T-helper 2 cell treated with Interferon-gamma antibody and Interleukin-4, amounts not matched to agents 5 μg/mL and 100 μg/mL, for 36 hours (primary cell): ENCODE results near the gene DTD1.
A peak's percentile ranks its signal among the peaks of the same experiment; 100 is the strongest.

Source experiments
- DNase-seq: peaks from one replicate; pipeline ENCODE4 v3.0.0; 2021; ENCODE audit warnings: low spot score
- H3K27ac Mint-ChIP-seq: one replicate; pipeline ENCODE4 v1.8.0; 2021; ENCODE audit warnings: mild to moderate bottlenecking, mixed read lengths
- H3K27me3 Mint-ChIP-seq: one replicate; pipeline ENCODE4 v1.8.0; 2021; ENCODE audit warnings: low read depth, mixed read lengths
- H3K36me3 Mint-ChIP-seq: one replicate; pipeline ENCODE4 v1.8.0; 2021; ENCODE audit warnings: low read depth, mixed read lengths
- H3K4me1 Mint-ChIP-seq: one replicate; pipeline ENCODE4 v1.8.0; 2021; ENCODE audit warnings: low read depth, mixed read lengths
- H3K4me3 Mint-ChIP-seq: one replicate; pipeline ENCODE4 v1.8.0; 2022; ENCODE audit warnings: mild to moderate bottlenecking, moderate library complexity, mixed read lengths
- H3K9me3 Mint-ChIP-seq: one replicate; pipeline ENCODE4 v1.8.0; 2021; ENCODE audit warnings: mixed read lengths

Gene DTD1

DNA sequence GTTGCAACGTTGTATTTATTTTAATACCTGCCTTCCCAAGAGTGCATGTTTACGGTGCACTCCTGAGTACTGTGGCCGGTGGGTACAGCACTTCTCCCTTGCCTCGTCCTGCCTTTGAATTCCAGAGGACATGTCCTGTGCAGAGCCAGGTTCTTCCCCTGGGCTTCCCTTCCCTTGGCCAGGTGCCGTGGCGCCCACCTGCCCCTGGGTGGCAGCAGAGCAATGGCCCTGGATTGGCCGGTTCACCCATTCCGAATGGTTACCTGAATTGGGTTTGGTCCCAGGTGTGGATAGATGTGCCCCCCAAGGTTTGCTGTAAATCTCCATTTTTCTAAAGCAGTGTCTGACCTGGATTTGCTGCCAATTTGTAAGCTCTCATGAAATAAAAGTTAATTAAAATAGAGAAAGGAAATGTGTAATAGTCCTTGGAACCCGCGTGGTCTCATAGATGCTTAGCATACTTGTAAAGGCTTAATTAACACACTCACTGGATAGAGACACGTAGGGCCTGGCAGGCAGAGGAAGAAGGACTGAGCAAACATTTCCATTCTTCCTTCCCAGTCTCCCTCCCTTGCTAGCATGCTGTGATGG, 40.6 kb downstream of the DTD1 start:
- no peaks in the 10 kb centered on the region for H3K27me3 Mint-ChIP-seq
- H3K9me3 Mint-ChIP-seq: no peaks in the 10 kb centered on the region
- no peak for DNase-seq
- no peak overlapping the region for H3K4me3 Mint-ChIP-seq
- H3K27ac Mint-ChIP-seq: no peak overlapping the region
- H3K4me1 Mint-ChIP-seq: no peaks in the 10 kb centered on the region
- no peaks in the 10 kb centered on the region for H3K36me3 Mint-ChIP-seq

DNA sequence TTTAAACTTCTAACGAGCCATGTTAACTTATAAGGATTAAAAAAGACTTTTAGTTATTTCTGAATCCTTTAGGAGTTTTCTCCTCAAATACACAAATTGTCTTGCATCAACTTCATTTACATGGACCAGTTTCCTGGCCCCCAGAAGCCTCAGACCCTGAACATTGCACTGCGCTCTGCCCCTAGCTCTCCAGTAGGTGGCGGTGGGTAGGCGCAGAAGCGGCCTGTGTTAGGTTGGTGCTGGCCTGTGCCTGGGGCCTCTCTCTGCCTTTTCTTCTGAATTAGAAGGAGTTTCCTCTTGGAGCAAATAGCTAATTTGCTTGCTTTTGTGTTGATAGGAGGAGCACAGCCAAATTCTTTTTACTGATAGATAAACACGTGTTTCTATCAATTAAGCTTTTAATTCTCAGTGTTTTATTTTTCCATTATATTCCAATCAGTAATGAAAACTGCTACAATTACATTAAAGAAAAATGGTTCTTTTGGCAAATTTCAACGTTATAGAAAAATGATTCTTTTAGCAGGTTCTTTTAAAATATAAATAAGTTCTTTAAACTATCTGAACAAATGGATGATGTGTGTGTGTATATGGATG, 44.4 kb downstream of the DTD1 start:
- Mint-ChIP-seq H3K4me1 (no peaks in the 10 kb centered on the region), H3K4me3 (no peak overlapping the region), H3K27me3 (no peaks in the 10 kb centered on the region), H3K36me3 (no peaks in the 10 kb centered on the region), H3K9me3 (no peaks in the 10 kb centered on the region), H3K27ac (no peak overlapping the region)
- DNase-seq: peak; percentile 23

DNA sequence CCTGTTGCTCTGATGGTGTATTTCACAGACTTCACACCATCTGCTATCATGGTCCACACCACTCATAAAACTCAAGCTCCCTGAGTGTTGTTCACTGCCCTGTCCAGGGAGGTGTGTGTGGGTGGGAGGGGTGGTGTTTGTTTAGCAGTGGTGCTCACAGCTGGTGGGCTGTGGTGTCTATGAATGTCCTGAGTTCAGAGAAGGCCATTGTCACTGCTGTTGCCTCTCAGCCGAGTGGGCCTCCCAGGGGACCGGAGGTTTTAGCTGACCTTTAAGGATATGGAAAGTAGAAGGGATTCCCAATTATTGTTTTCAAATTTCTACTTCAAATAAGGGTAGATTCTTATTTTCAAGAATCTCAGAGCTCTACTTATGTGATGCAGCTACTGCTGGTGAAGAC, 45.6 kb downstream of the DTD1 start:
- no peaks in the 10 kb centered on the region for H3K9me3 Mint-ChIP-seq
- H3K4me3 Mint-ChIP-seq: no peak overlapping the region
- no peak for DNase-seq
- H3K27me3 Mint-ChIP-seq: no peaks in the 10 kb centered on the region
- H3K36me3 Mint-ChIP-seq: no peaks in the 10 kb centered on the region
- H3K4me1 Mint-ChIP-seq: no peaks in the 10 kb centered on the region
- no peak overlapping the region for H3K27ac Mint-ChIP-seq

DNA sequence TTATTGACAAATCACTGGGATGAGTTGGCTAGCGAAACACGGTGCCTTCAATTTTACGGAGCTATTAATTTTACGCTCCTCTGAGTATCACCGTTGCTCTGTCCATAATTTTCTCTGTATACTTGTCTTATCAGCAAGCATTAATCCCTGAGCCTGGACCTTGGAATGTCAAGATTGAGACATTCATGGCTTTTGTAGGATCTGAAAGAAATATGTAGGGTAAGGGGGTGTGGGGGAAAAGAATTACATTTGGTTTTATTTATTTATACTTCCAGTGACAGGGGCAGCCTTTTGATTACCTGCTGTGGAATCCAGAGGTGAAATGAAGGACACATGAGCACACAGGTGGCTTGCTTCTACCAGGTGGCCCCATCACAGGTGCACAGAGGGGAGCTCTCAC, 46.6 kb downstream of the DTD1 start:
- Mint-ChIP-seq H3K4me3 (no peak overlapping the region), H3K36me3 (no peaks in the 10 kb centered on the region), H3K9me3 (no peaks in the 10 kb centered on the region), H3K27ac (no peak overlapping the region), H3K4me1 (no peaks in the 10 kb centered on the region), H3K27me3 (no peaks in the 10 kb centered on the region)
- no peak for DNase-seq

DNA sequence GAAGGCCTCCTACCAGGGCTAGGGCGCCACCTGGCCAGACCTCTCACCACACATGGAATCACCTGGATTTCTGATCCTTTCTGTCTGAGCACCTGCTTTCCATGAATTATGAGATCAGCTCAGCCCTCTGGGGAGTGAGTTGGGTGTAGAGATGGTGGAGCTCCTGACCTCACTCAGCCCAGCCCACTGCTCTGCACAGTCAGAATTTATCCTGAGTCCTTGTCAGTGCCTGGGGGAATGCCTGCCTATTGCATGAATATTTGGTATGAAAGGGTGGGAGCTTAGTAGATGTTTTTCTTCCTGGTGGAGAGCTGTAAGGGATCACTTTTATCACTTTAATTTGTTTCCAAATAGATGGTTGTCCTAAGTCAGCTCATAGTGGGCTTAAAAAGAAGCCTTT, 47.5 kb downstream of the DTD1 start:
- Mint-ChIP-seq H3K27me3 (no peaks in the 10 kb centered on the region), H3K9me3 (no peaks in the 10 kb centered on the region), H3K4me3 (no peak overlapping the region), H3K27ac (no peak overlapping the region), H3K4me1 (no peaks in the 10 kb centered on the region), H3K36me3 (no peaks in the 10 kb centered on the region)
- DNase-seq: no peak

DNA sequence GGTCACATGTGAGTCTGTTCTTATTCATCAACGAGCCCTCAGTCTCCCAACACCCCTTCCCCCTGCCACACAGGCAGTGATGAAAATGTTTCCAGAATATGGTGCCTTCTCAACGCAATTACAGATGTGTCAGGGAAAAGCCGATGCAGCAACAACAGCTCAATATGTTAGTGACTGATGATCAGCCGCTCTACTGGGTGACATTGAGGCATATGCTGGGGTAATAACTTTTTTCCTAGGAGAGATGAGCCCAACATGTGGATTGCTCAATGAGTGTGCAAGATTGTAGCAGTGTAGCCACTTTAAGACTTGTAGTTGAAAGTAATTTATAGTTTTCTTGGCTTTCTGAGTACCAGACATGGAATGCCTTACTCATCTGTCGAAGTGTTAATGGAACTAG, 49.4 kb downstream of the DTD1 start:
- no peaks in the 10 kb centered on the region for H3K9me3 Mint-ChIP-seq

DNA sequence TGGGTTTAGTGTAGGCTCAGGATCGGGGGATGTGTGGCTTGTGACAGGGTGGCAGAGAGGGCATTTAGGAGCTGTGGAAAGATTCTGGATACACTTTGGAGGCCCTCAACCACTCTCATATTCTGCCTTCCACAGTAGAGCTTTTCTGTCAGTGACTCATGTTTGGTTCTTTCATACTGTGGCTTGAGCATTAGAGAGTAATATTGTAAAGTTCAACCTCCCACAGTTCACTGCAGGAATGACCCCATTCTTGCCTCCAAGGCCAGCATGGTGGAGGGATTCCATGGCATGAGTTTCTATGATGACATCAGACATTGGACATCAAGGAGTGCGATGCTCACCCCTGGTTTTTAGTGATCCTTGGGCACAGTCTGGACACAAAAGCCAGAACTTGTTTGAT, 50.9 kb downstream of the DTD1 start:
- H3K4me1 Mint-ChIP-seq: no peaks in the 10 kb centered on the region
- no peak overlapping the region for H3K27ac Mint-ChIP-seq
- no peak overlapping the region for H3K4me3 Mint-ChIP-seq
- no peaks in the 10 kb centered on the region for H3K9me3 Mint-ChIP-seq
- no peaks in the 10 kb centered on the region for H3K27me3 Mint-ChIP-seq
- no peaks in the 10 kb centered on the region for H3K36me3 Mint-ChIP-seq
- DNase-seq: no peak

More for the DNA sequence above, 49.4 kb downstream of the DTD1 start:
- Mint-ChIP-seq H3K27me3 (no peaks in the 10 kb centered on the region), H3K36me3 (no peaks in the 10 kb centered on the region), H3K4me3 (no peak overlapping the region), H3K27ac (no peak overlapping the region), H3K4me1 (no peaks in the 10 kb centered on the region)
- no peak for DNase-seq

DNA sequence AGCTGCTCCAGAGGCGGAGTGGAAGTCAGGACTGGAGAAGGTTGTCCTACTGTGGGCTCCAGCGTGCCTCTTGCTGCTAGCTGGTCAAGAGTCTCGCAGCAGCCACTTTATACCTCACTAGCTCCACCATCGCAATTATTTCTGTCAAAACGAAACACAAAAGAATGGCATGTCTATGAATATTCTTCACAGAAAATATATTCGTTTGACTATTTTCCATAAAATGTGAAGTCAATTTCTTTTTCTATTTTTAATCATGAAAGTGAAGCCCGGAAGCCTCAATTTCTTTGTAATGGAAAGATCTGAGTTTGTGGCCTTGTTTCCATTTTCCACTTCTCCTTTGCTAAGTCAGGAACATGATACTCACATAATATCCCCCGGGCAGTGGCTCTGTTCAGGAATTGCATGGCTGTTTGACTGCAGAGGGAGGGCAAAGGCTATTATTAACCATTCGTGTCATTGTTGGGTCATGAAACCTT, 51.7 kb downstream of the DTD1 start:
- Mint-ChIP-seq H3K27me3 (no peaks in the 10 kb centered on the region), H3K4me3 (no peak overlapping the region), H3K36me3 (no peaks in the 10 kb centered on the region), H3K27ac (no peak overlapping the region), H3K4me1 (no peaks in the 10 kb centered on the region), H3K9me3 (no peaks in the 10 kb centered on the region)
- DNase-seq: no peak

DNA sequence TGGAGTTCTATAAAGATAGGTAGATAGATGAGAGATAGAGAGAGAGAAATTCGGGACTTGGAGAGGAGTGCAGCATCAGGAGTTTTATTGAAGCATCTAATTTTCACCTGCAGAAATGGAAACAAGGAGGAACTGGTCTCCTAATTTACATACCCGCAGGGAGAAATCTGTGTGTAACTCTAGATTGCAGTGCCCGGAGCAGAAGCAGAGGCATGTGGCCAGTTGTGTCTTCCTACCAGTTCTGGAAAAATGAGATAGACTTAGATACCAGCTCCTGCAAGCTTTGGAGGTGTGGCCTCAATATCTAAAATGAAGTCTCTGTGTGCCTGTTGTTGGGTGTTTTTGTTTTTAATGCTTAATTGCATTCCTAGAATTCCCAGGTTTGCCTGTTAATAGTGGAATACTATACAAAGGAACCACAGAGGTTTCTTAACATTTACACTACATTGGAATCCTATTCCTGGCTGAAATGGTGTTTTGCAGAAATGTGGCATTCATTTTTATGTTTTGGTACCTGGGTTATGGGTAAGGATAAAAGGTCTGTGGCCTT, 57.4 kb downstream of the DTD1 start:
- Mint-ChIP-seq H3K4me3 (no peak overlapping the region), H3K4me1 (no peaks in the 10 kb centered on the region), H3K27me3 (no peaks in the 10 kb centered on the region), H3K27ac (no peak overlapping the region), H3K36me3 (no peaks in the 10 kb centered on the region), H3K9me3 (no peaks in the 10 kb centered on the region)
- DNase-seq: no peak

DNA sequence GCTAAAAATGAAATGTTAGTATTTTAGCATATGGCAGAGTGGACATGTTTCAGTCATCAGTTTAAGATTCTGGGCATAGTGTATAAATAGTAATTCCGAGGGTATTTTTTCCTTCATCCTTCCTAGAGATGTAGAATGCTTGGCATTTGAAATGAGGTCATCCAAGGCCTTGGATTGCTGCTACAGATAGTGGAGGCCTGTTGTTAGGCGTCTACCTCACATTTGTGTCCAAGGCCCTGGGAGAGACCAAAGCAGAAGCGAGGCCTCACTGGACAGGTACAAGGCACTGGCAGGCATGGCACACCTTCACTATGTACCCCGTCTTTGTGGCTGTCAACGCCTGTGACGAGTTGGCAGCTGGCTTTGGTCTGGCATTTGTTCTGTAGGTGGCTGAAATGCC, 58.0 kb downstream of the DTD1 start:
- H3K9me3 Mint-ChIP-seq: no peaks in the 10 kb centered on the region
- no peak overlapping the region for H3K27ac Mint-ChIP-seq
- no peak overlapping the region for H3K4me3 Mint-ChIP-seq
- H3K27me3 Mint-ChIP-seq: no peaks in the 10 kb centered on the region
- no peaks in the 10 kb centered on the region for H3K36me3 Mint-ChIP-seq
- DNase-seq: no peak
- H3K4me1 Mint-ChIP-seq: no peaks in the 10 kb centered on the region

DNA sequence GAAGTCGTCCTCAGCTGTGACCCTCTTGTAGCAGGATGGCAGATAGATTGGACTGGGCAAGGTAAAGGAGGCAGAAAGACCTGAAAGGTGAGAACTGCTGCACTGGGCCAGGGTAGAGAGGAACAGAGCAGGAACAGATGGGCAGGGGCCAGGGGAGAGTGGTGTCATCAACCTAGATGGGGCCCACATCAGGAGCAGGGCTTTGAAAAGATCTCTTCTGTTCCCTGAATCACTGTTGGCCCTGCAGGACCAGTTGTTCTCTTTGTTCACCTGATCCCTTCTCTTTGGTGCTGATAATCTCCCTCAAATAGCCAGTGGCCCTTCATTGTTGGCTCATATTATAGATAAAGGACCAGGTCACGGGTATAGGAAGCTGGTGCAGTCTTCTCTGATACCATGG, 59.9 kb downstream of the DTD1 start:
- DNase-seq: no peak
- no peak overlapping the region for H3K27ac Mint-ChIP-seq

DNA sequence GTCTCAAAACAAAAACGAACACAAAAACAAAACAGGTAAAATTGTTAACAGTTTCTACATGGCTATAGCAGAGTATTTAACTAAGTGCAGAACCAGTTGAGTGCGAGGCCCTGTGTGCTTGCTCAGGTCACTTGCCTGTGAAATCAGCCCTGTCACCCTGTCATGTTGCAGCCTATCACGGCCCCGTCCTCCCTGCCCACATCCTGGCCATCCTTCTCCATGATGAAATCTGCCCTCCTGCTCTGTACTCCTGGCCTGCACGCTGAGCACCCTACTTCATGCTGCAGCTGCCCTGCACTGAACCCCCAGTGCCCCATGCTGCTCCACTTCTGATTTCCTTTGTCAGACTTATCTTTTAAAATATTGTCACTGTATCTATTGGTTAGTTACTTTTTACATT, 62.4 kb downstream of the DTD1 start:
- Mint-ChIP-seq H3K27me3 (no peaks in the 10 kb centered on the region), H3K36me3 (no peaks in the 10 kb centered on the region), H3K9me3 (no peaks in the 10 kb centered on the region), H3K4me1 (no peaks in the 10 kb centered on the region), H3K4me3 (no peak overlapping the region), H3K27ac (no peak overlapping the region)
- no peak for DNase-seq

More for the DNA sequence above, 59.9 kb downstream of the DTD1 start:
- H3K9me3 Mint-ChIP-seq: no peaks in the 10 kb centered on the region
- H3K4me1 Mint-ChIP-seq: no peaks in the 10 kb centered on the region
- H3K27me3 Mint-ChIP-seq: no peaks in the 10 kb centered on the region
- H3K4me3 Mint-ChIP-seq: no peak overlapping the region
- H3K36me3 Mint-ChIP-seq: no peaks in the 10 kb centered on the region

DNA sequence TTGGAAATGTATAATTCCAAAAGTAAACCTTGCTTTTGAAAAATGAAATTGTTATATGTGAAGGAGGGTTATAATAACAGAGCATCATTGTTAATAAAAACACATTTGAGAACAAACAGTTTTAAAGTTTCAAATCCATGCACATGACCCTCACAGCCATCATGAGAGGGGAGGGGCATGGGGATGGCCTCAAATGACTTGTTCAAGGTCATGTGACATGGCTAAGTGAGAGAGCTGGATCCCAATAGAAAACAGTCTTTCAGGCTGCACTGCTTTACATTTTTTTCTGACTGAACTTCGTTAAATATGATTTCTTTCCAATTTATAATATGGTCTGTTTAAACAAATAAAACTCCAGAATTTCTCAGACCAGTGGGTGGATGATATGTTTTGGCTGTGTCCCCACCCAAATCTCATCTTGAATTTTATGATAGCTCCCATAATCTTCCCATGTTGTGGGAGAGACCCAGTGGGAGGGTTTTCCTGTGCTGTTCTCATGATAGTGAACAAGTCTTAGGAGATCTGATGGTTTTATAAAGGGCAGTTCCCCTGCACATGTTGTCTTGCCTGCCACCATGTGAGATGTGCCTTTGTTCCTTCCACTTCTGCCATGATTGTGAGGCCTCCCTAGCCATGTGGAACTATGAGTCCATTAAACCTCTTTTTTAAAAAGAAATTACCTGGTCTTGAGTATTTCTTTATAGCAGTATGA, 66.0 kb downstream of the DTD1 start:
- H3K9me3 Mint-ChIP-seq: no peaks in the 10 kb centered on the region

DNA sequence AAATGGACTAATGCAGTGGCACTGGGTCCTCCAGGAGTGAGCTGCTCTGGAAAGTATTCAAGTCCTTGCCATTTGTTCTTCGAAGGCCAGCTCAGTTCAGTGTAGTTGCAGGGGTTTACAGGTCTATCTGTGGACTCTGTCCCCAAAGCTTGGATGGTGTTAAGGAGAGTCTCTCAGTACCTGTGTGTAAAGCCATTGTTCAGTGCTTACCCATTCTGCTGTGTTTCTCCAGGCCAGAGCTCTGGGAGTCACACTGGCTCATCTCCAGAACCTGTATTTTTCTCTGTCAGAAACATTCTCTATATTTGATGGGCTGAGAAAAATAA, 66.6 kb downstream of the DTD1 start:
- H3K4me3 Mint-ChIP-seq: no peak overlapping the region

More for the DNA sequence above, 66.0 kb downstream of the DTD1 start:
- no peaks in the 10 kb centered on the region for H3K4me1 Mint-ChIP-seq
- DNase-seq: no peak
- H3K4me3 Mint-ChIP-seq: no peak overlapping the region
- H3K27me3 Mint-ChIP-seq: no peaks in the 10 kb centered on the region
- H3K36me3 Mint-ChIP-seq: no peaks in the 10 kb centered on the region
- H3K27ac Mint-ChIP-seq: no peak overlapping the region

More for the DNA sequence above, 66.6 kb downstream of the DTD1 start:
- no peaks in the 10 kb centered on the region for H3K9me3 Mint-ChIP-seq
- H3K27me3 Mint-ChIP-seq: no peaks in the 10 kb centered on the region
- no peaks in the 10 kb centered on the region for H3K36me3 Mint-ChIP-seq
- no peak overlapping the region for H3K27ac Mint-ChIP-seq
- DNase-seq: no peak
- no peaks in the 10 kb centered on the region for H3K4me1 Mint-ChIP-seq
